HCT116 (cell line): Measurements from ENCODE around the gene CLIC3. TPM values are rescaled to one million over a fixed set of nuclear protein-coding genes. Genes with fewer than 3 reads are reported as not detected.
A peak's percentile ranks its signal among the peaks of the same experiment; 100 is the strongest.
"Not testable (repeated sequence)": the region's sequence is repeated elsewhere in the genome, so short reads cannot be mapped to it uniquely, and the experiment has no call there.

Experiments
- ATAC-seq: fragments of 200-7000 bp; cut with Tn5 transposase; 2 replicates; pipeline ENCODE4 v1.9.1; 2020; ENCODE audit warnings: mild to moderate bottlenecking, moderate library complexity
- BruUV-seq: library from RNA; stranded (reverse); fragments of 400-500 nt; replicated peaks from 2 replicates; lab custom pipeline; 2021; lab: Mats Ljungman, UMichigan
- CTCF ChIA-PET: fragments of 300-600 bp; sonication (Branson Sonifier 250); formaldehyde crosslinking; loops from one replicate; lab custom pipeline; 2021; ENCODE audit warnings: antibody characterized with exemption; lab: Charles Lee
- POLR2A ChIA-PET: fragments of 300-600, 350-600 bp; sonication (Branson Sonifier 250); formaldehyde crosslinking; loops from one replicate; lab custom pipeline; 2021; ENCODE audit warnings: antibody characterized with exemption; lab: Charles Lee
- RAD21 ChIA-PET, 2 experiments: fragments of 300-600 bp; sonication (Branson Sonifier 250); formaldehyde crosslinking; loops; one replicate each; lab custom pipeline; 2023; ENCODE audit warnings: low total read pairs in 2 of 2; ENCODE audit not compliant: uncharacterized antibody in 2 of 2, unreplicated experiment in 2 of 2, low non-redundant PET in 1 of 2; lab: Charles Lee
- DNase-seq: peaks from one replicate; pipeline ENCODE4 v3.0.0-alpha.2; 2010; ENCODE audit warnings: low read depth, low spot score
- H2AFZ ChIP-seq: fragments of 200-600 bp; shearing (Covaris generic), sonication (generic); 2 replicates; pipeline ENCODE4 v1.6.1; 2017; ENCODE audit warnings: low read depth, mixed run types, mixed read lengths, antibody characterized with exemption, low read length; ENCODE audit not compliant: poor library complexity, severe bottlenecking
- H3K27ac ChIP-seq: 2 replicates; pipeline ENCODE4 v1.5.1; 2012; ENCODE audit warnings: low read depth, low read length
- H3K27me3 ChIP-seq: fragments of 200-600 bp; sonication (generic); 2 replicates; pipeline ENCODE4 v1.6.1; 2016; ENCODE audit warnings: mixed run types, low read length, mixed read lengths; ENCODE audit not compliant: insufficient read depth
- H3K36me3 ChIP-seq, 2 experiments: fragments of 200-500 bp in 1 of 2; fragments of 200-600 bp in 1 of 2; sonication (Bioruptor generic) in 1 of 2; sonication (generic) in 1 of 2; 2 replicates each; pipeline versions ENCODE4 v1.5.1 to v1.6.1; 2014 to 2016; ENCODE audit warnings: low read length in 2 of 2, inconsistent platforms in 1 of 2, mixed read lengths in 1 of 2, mixed run types in 1 of 2; ENCODE audit not compliant: insufficient read depth in 2 of 2, control insufficient read depth in 1 of 2
- H3K4me1 ChIP-seq, 2 experiments: fragments of 200-600 bp in 1 of 2; sonication (generic) in 1 of 2; 2 replicates each; pipeline versions ENCODE4 v1.5.1 to v1.6.1; 2012 to 2017; ENCODE audit warnings: low read length in 2 of 2, inconsistent platforms in 1 of 2, mild to moderate bottlenecking in 1 of 2, mixed read lengths in 1 of 2, mixed run types in 1 of 2, moderate library complexity in 1 of 2; ENCODE audit not compliant: insufficient read depth in 2 of 2, control insufficient read depth in 1 of 2
- H3K4me2 ChIP-seq: fragments of 200-600 bp; sonication (generic); 2 replicates; pipeline ENCODE4 v1.6.1; 2017; ENCODE audit warnings: mixed run types, low read length, mixed read lengths
- H3K4me3 ChIP-seq, 2 experiments: fragments of 200-600 bp in 1 of 2; sonication (generic) in 1 of 2; replicated peaks in 1 of 2; 2 replicates each; pipeline ENCODE4 v1.5.1; 2011 to 2016; ENCODE audit warnings: low read length in 2 of 2, control low read depth in 1 of 2, low read depth in 1 of 2, mild to moderate bottlenecking in 1 of 2, mixed read lengths in 1 of 2, mixed run types in 1 of 2
- H3K79me2 ChIP-seq: fragments of 200-600 bp; sonication (generic); 2 replicates; pipeline ENCODE4 v1.6.1; 2017; ENCODE audit warnings: mild to moderate bottlenecking, mixed run types, low read length, moderate library complexity, mixed read lengths; ENCODE audit not compliant: insufficient read depth
- H3K9ac ChIP-seq: fragments of 200-600 bp; sonication (generic); 2 replicates; pipeline ENCODE4 v1.6.1; 2016; ENCODE audit warnings: low read length, mixed read lengths
- H3K9me2 ChIP-seq: fragments of 200-600 bp; sonication (generic), shearing (Covaris generic); 2 replicates; pipeline ENCODE4 v1.6.1; 2017; ENCODE audit warnings: mixed run types, mild to moderate bottlenecking, moderate library complexity; ENCODE audit not compliant: insufficient read depth
- H3K9me3 ChIP-seq, 2 experiments: fragments of 200-500 bp in 1 of 2; fragments of 200-600 bp in 1 of 2; sonication (Bioruptor generic) in 1 of 2; sonication (generic) in 1 of 2; 2 replicates each; pipeline ENCODE4 v1.6.1; 2014 to 2017; ENCODE audit warnings: low read length in 2 of 2, mixed read lengths in 2 of 2, inconsistent platforms in 1 of 2, low read depth in 1 of 2, mild to moderate bottlenecking in 1 of 2, mixed run types in 1 of 2, moderate library complexity in 1 of 2; ENCODE audit not compliant: control insufficient read depth in 1 of 2, insufficient read depth in 1 of 2
- H4K20me1 ChIP-seq: fragments of 200-600 bp; sonication (generic), shearing (Covaris generic); 2 replicates; pipeline ENCODE4 v1.6.1; 2017; ENCODE audit warnings: mixed run types, mild to moderate bottlenecking, moderate library complexity; ENCODE audit not compliant: insufficient read depth
- CEBPB ChIP-seq: IDR thresholded peaks from 2 replicates; pipeline ENCODE4 v1.6.1; 2012; ENCODE audit warnings: low read depth
- CTCF ChIP-seq, 3 experiments: fragments of 200-600 bp in 1 of 3; sonication (generic) in 1 of 3; IDR thresholded peaks in 2 of 3; conservative IDR thresholded peaks in 1 of 3; 2 replicates each; pipeline ENCODE4 v1.5.1; 2012 to 2017; ENCODE audit warnings: low read depth in 2 of 3, low read length in 2 of 3, antibody characterized with exemption in 1 of 3, borderline replicate concordance in 1 of 3, control low read depth in 1 of 3, mild to moderate bottlenecking in 1 of 3, mixed read lengths in 1 of 3, mixed run types in 1 of 3, moderate library complexity in 1 of 3; ENCODE audit not compliant: insufficient read depth in 1 of 3
- intact Hi-C: fragments of 100-400 bp; cut with micrococcal nuclease; formaldehyde crosslinking; loops from 2 replicates; pipeline ENCODE4 v1.10.0; 2022
- total RNA-seq: library from RNA; stranded (reverse); gene quantifications from one replicate; pipeline ENCODE4 v1.2.1, GENCODE V29; 2021; ENCODE audit not compliant: unreplicated experiment

The CLIC3 gene
- total RNA-seq, 1 experiment from 2014 or later: 8.4 TPM

DNA sequence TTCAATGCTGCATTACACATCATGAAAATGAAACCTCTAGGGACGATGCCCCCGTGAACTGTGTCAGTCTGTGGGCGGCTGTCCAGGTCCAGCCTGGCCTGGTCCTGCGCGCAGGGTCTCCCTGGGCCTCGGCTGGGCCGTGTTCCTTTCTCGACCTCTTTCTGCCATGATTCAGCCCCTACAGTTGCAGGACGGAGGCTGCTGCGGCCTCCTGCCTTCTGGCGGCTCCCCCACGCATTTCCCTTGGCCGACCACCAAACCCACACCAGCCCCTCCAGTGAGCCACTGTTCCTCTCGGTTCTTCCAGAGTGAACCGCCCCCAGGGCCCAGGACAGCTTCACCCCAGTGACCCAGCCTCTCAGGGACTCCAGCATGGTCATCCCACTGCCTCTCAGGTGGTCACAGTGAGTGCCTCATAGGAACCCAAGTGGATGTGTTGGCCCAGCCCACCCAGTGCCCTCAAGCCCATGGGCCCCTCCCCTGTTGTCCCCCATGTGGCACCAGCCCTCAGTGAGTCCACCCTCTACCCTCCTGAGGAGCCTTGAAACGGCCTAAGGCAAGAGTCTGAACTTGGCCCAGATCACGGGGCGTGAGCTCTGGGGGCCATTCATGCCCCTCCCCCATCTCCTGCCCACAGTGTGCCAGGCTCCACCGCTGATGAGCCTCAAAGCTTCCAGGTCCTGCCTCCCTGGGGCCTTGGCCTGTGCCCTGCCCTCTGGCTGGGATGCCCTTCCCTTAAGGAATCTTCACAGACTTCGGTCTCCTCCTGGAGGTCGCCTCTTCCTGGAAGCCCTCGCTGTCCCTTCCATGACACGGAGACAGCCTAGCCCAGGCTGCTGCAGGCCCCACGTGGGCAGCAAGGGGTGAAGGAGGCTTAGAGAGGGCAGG, 10.0 kb upstream of the CLIC3 start (continued):
- no peak for TF ChIP-seq CEBPB

DNA sequence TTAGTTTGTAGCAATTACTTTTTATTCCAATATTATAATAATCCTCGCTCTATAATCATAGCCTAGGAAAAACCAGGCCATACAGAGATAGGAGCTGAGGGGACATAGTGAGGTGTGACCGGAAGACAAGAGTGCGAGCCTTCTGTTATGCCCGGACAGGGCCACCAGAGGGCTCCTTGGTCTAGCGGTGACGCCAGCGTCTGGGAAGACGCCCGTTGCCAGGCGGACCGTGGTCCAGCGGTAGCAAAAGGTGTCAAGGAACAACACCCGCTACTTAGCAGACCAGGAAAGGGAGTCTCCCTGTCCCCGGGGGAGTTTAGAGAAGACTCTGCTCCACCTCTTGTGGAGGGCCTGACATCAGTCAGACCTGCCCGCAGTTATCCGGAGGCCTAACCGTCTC, 7.9 kb upstream of the CLIC3 start:
- H3K9me2 ChIP-seq, H3K79me2 ChIP-seq, H3K4me2 ChIP-seq, BruUV-seq, H4K20me1 ChIP-seq, DNase-seq, H3K27ac ChIP-seq, POLR2A ChIA-PET, RAD21 ChIA-PET, H3K4me3 ChIP-seq, H2AFZ ChIP-seq, ATAC-seq, H3K27me3 ChIP-seq, H3K9me3 ChIP-seq, H3K9ac ChIP-seq, intact Hi-C loops, H3K36me3 ChIP-seq: not testable (repeated sequence)
- H3K4me1 ChIP-seq: peaks cover 7 to 24% of the 10 kb centered on the region in 2 experiments
- TF ChIP-seq CTCF (IDR thresholded peaks at IDR 0.05 in 2 of 3, conservative IDR thresholded peaks at IDR 0.05 in 1 of 3; ENCODE audit: borderline replicate concordance in 1 of 3, insufficient read depth in 1 of 3, low read depth in 2 of 3, low read length in 2 of 3): peak in 2 of 3 experiments; percentile 26 to 47; a peak in 3 of 6 replicates
- CTCF ChIA-PET: interaction anchor here (1.2 kb wide), 1 partner anchor 31 kb away, joined by 3 read pairs; no protein-coding TSS in a partner anchor
